PFSK-1 (cell line): Measurements from ENCODE around the gene GHR.

Experiments used
- POLR2AphosphoS5 ChIP-seq: IDR thresholded peaks from 2 replicates; pipeline ENCODE4 v1.6.1; 2012; ENCODE audit warnings: low read depth, mild to moderate bottlenecking, control low read depth, low read length, moderate library complexity
- SIN3A ChIP-seq: IDR thresholded peaks from 2 replicates; pipeline ENCODE4 v1.6.1; 2012; ENCODE audit warnings: mild to moderate bottlenecking, low read length, moderate library complexity, borderline replicate concordance; ENCODE audit not compliant: insufficient read depth
- TAF1 ChIP-seq: IDR thresholded peaks from 2 replicates; pipeline ENCODE4 v1.6.1; 2012; ENCODE audit warnings: low read length, control low read depth, borderline replicate concordance; ENCODE audit not compliant: insufficient read depth
- TF ChIP-seq, protein P1 (sequence below), 2 experiments: IDR thresholded peaks; 2 replicates each; pipeline versions ENCODE4 v1.6.1 to v1.8.0; 2011 to 2012; ENCODE audit warnings: low read depth in 2 of 2, low read length in 2 of 2, control low read depth in 1 of 2, inconsistent platforms in 1 of 2, mild to moderate bottlenecking in 1 of 2, moderate library complexity in 1 of 2; ENCODE audit not compliant: insufficient read depth in 1 of 2

DNA sequence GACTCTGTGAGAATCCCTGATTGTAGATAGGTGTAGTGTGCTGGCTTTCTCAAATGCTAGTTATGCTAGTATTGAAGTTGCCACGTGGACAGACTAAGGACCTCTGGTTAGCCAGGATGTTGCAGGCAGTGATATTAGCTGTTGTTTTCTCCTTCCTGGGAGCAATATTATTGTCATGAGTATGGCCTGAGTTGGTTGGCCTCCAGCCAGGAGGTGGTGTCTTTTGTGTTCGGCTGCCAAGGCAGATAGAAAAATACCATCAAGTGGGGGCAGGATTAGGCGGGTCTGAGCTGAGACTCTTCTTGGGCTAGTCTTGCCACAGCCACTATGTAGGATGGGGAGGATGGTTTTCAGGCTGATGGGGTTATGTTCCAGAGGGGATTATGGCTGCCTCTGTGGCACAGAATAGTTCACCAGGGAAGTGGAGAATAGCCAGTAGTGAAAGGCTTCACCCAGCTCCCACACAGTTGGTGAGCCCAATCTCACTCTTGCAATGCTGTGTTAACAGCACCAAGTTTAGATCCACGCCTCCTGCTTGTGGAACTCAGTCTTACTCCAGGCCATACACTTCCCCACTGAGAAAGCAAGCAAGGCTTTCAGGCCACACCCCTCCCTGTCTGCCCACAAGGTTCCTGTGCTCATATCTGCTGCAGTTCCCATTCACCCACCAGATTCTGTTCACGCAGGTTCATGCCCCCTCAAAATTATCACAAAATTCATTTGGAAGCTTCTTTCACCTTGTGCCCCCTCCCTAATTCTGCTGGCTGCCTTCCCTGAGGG, 31.2 kb downstream of the GHR start:
- TF ChIP-seq TAF1 (no peak), POLR2AphosphoS5 (no peak), SIN3A (no peak)
- TF ChIP-seq, protein P1, sequence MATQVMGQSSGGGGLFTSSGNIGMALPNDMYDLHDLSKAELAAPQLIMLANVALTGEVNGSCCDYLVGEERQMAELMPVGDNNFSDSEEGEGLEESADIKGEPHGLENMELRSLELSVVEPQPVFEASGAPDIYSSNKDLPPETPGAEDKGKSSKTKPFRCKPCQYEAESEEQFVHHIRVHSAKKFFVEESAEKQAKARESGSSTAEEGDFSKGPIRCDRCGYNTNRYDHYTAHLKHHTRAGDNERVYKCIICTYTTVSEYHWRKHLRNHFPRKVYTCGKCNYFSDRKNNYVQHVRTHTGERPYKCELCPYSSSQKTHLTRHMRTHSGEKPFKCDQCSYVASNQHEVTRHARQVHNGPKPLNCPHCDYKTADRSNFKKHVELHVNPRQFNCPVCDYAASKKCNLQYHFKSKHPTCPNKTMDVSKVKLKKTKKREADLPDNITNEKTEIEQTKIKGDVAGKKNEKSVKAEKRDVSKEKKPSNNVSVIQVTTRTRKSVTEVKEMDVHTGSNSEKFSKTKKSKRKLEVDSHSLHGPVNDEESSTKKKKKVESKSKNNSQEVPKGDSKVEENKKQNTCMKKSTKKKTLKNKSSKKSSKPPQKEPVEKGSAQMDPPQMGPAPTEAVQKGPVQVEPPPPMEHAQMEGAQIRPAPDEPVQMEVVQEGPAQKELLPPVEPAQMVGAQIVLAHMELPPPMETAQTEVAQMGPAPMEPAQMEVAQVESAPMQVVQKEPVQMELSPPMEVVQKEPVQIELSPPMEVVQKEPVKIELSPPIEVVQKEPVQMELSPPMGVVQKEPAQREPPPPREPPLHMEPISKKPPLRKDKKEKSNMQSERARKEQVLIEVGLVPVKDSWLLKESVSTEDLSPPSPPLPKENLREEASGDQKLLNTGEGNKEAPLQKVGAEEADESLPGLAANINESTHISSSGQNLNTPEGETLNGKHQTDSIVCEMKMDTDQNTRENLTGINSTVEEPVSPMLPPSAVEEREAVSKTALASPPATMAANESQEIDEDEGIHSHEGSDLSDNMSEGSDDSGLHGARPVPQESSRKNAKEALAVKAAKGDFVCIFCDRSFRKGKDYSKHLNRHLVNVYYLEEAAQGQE (IDR thresholded peaks at IDR 0.05; ENCODE audit: insufficient read depth in 1 of 2, low read depth in 2 of 2, low read length in 2 of 2), result no peak
